Thymus (tissue), 11 donors: ENCODE results near the gene PJA2. TPM values are rescaled to one million over a fixed set of nuclear protein-coding genes. Genes with fewer than 3 reads are reported as not detected.
A peak's percentile ranks its signal among the peaks of the same experiment; 100 is the strongest.

Source experiments
- DNase-seq, 9 donors: peaks; one replicate each; pipeline ENCODE4 v3.0.0-alpha.2; 2013; ENCODE audit warnings: low spot score in 9 of 9, low read depth in 6 of 9, missing footprints in 1 of 9
- H3K27ac ChIP-seq, 2 donors: one replicate each; pipeline ENCODE4 v1.5.1; 2013; ENCODE audit warnings: control low read depth in 1 of 2, low read depth in 1 of 2, low read length in 1 of 2, mild to moderate bottlenecking in 1 of 2, moderate library complexity in 1 of 2
- H3K27me3 ChIP-seq, 2 donors: one replicate each; pipeline ENCODE4 v1.5.1; 2013; ENCODE audit warnings: low read length in 1 of 2; ENCODE audit not compliant: control insufficient read depth in 2 of 2, insufficient read depth in 1 of 2
- H3K36me3 ChIP-seq, 2 donors: one replicate each; pipeline ENCODE4 v1.5.1; 2013; ENCODE audit warnings: low read length in 1 of 2, mild to moderate bottlenecking in 1 of 2, moderate library complexity in 1 of 2; ENCODE audit not compliant: control insufficient read depth in 2 of 2, insufficient read depth in 2 of 2
- H3K4me1 ChIP-seq, 2 donors: one replicate each; pipeline ENCODE4 v1.5.1; 2013; ENCODE audit warnings: low read length in 2 of 2; ENCODE audit not compliant: control insufficient read depth in 2 of 2, insufficient read depth in 2 of 2
- H3K4me3 ChIP-seq, 2 donors: one replicate each; pipeline ENCODE4 v1.5.1; 2013; ENCODE audit warnings: low read length in 2 of 2, control low read depth in 1 of 2, mild to moderate bottlenecking in 1 of 2
- H3K9me3 ChIP-seq, 2 donors: one replicate each; pipeline ENCODE4 v1.5.1; 2013; ENCODE audit warnings: low read length in 1 of 2, mild to moderate bottlenecking in 1 of 2; ENCODE audit not compliant: control insufficient read depth in 2 of 2, insufficient read depth in 1 of 2
- WGBS: extraction: QIAGEN DNeasy Blood & Tissue Kit; methylation state at CpG from one replicate; pipeline ENCODE4 v1.1.7; 2013; 5-methylcytosine and 5-hydroxymethylcytosine counted together
- polyA plus RNA-seq: library from polyadenylated mRNA; stranded (reverse); fragments of 200-250 nt; gene quantifications from one replicate; pipeline ENCODE4 v1.2.3, GENCODE V29; 2013
- total RNA-seq: library from RNA; stranded (reverse); fragments of 120-200 nt; gene quantifications from one replicate; pipeline ENCODE4 v1.2.4, GENCODE V29; 2013
- donor health status: healthy.

Gene PJA2
- total and polyA plus RNA-seq, 2 donors = 47.3 to 53.2 TPM

DNA sequence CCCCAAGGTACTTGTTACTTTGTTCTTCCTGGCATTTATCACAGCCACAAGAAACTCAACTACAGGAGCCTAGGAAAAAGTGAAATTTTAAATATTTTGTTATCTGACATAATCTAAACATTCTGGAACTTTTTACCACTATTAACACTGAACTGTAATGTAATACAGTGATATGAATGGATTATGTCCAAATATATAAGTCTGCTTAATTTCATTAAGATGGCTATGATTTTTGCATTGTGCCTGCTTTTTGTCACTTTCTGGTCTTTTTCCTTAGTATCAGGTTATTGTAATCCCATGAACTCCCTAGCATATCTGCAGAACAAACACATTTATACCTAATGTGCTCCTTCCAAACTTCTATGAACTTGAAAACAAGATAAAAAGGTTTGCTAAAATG is 35.8 kb downstream of the PJA2 start:
- no peaks in the 10 kb centered on the region for H3K4me1 ChIP-seq
- no peak overlapping the region for H3K27ac ChIP-seq
- H3K9me3 ChIP-seq = no peaks in the 10 kb centered on the region
- no peak for DNase-seq
- no peaks in the 10 kb centered on the region for H3K27me3 ChIP-seq
- H3K36me3 ChIP-seq = peaks cover 10 to 22% of the 10 kb centered on the region in 2 donors
- no peak overlapping the region for H3K4me3 ChIP-seq

- no peak for DNase-seq
- H3K4me1 ChIP-seq = no peaks in the 10 kb centered on the region
- WGBS = 95% methylated on average over 2 of the region's 2 CpGs
Measured at GRCh38 chr5:109370343-109370742, 39.4 kb downstream of the PJA2 start.

GRCh38 chr5:109365653-109366052 is 44.1 kb downstream of the PJA2 start:
- Histone ChIP-seq H3K27me3 (no peaks in the 10 kb centered on the region), H3K27ac (no peak overlapping the region), H3K4me1 (no peaks in the 10 kb centered on the region), H3K4me3 (no peak overlapping the region), H3K36me3 (peaks cover 13 to 42% of the 10 kb centered on the region in 2 donors), H3K9me3 (no peaks in the 10 kb centered on the region)
- no peak for DNase-seq

More at GRCh38 chr5:109370343-109370742, 39.4 kb downstream of the PJA2 start:
- H3K9me3 ChIP-seq = no peaks in the 10 kb centered on the region
- peaks cover 9 to 21% of the 10 kb centered on the region in 2 donors for H3K36me3 ChIP-seq
- no peak overlapping the region for H3K4me3 ChIP-seq
- H3K27ac ChIP-seq = no peak overlapping the region
- no peaks in the 10 kb centered on the region for H3K27me3 ChIP-seq

- H3K36me3 ChIP-seq = peaks cover 13 to 46% of the 10 kb centered on the region in 2 donors
- no peaks in the 10 kb centered on the region for H3K27me3 ChIP-seq
- H3K4me3 ChIP-seq = no peak overlapping the region
- DNase-seq = no peak
- 98% methylated on average over 3 of the region's 3 CpGs for WGBS
- H3K27ac ChIP-seq = no peak overlapping the region
- no peaks in the 10 kb centered on the region for H3K9me3 ChIP-seq
- no peaks in the 10 kb centered on the region for H3K4me1 ChIP-seq
Measured at GRCh38 chr5:109364977-109365376, 44.8 kb downstream of the PJA2 start.

GRCh38 chr5:109359642-109360041 is 50.1 kb downstream of the PJA2 start:
- Histone ChIP-seq H3K4me3 (no peak overlapping the region), H3K27ac (no peak overlapping the region), H3K36me3 (peaks cover 11 to 47% of the 10 kb centered on the region in 2 donors), H3K27me3 (no peaks in the 10 kb centered on the region), H3K9me3 (no peaks in the 10 kb centered on the region), H3K4me1 (no peaks in the 10 kb centered on the region)
- WGBS = 98% methylated on average over 3 of the region's 3 CpGs
- DNase-seq = no peak

- WGBS = 97% methylated on average over 2 of the region's 2 CpGs
- DNase-seq = no peak
- Histone ChIP-seq H3K9me3 (no peaks in the 10 kb centered on the region), H3K27ac (no peak overlapping the region), H3K4me3 (no peak overlapping the region), H3K27me3 (no peaks in the 10 kb centered on the region), H3K36me3 (peaks cover 12 to 46% of the 10 kb centered on the region in 2 donors), H3K4me1 (no peaks in the 10 kb centered on the region)
Measured at GRCh38 chr5:109357807-109358206, 52.0 kb downstream of the PJA2 start.

- WGBS = 97% methylated on average over 2 of the region's 2 CpGs
- H3K27me3 ChIP-seq = no peaks in the 10 kb centered on the region
- H3K27ac ChIP-seq = no peak overlapping the region
- peak in 3 of 9 donors; percentile 9 to 47 (median 28) for DNase-seq
- no peaks in the 10 kb centered on the region for H3K9me3 ChIP-seq
- no peak overlapping the region for H3K4me3 ChIP-seq
- H3K4me1 ChIP-seq = no peaks in the 10 kb centered on the region
- peaks cover 8 to 40% of the 10 kb centered on the region in 2 donors for H3K36me3 ChIP-seq
Measured at GRCh38 chr5:109354761-109355160, 55.0 kb downstream of the PJA2 start.

DNA sequence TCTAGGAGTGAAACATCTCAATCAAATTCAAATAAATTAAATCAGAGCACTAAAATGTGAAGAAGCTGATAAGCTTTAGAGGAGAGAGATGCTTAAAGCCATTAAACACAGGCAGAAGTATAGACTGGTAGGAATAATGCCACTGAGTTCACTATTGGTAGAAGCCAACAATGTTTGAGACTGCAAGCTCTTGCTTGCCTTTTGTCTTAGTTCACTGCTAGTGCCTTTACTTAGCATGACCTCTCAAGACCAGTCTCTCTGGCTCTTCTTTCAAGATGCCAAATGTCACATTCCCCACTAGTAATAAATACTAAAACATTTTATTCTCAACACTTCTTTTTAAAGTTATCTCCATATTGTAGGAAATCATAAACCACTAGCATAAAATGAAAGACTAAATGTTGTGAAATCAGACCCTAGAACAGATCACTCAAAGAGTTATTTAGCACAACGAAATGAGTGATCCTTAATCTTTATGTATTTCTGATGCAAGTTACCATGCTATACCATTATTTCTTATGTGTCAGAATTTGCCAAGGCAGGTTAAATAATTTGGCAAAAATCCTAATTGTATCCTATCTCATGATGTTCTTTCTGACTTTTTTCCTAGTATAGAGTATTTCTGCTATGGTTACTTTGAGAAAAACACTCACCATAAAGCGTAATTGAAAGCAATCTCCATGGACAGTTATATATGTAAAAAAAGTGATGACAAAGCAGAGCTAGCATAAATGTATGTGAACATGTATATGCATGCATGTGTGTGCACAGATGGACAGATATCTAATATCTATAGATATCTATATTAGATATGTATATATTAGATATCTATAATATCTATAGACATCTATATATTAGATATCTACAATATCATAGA is 57.5 kb downstream of the PJA2 start:
- WGBS = 96% methylated on average over 2 of the region's 2 CpGs
- Histone ChIP-seq H3K36me3 (peaks cover 10 to 53% of the 10 kb centered on the region in 2 donors), H3K4me3 (no peak overlapping the region), H3K4me1 (no peaks in the 10 kb centered on the region), H3K27ac (no peak overlapping the region), H3K27me3 (no peaks in the 10 kb centered on the region), H3K9me3 (no peaks in the 10 kb centered on the region)
- DNase-seq = peak in 6 of 9 donors; percentile 3 to 53 (median 26)

DNA sequence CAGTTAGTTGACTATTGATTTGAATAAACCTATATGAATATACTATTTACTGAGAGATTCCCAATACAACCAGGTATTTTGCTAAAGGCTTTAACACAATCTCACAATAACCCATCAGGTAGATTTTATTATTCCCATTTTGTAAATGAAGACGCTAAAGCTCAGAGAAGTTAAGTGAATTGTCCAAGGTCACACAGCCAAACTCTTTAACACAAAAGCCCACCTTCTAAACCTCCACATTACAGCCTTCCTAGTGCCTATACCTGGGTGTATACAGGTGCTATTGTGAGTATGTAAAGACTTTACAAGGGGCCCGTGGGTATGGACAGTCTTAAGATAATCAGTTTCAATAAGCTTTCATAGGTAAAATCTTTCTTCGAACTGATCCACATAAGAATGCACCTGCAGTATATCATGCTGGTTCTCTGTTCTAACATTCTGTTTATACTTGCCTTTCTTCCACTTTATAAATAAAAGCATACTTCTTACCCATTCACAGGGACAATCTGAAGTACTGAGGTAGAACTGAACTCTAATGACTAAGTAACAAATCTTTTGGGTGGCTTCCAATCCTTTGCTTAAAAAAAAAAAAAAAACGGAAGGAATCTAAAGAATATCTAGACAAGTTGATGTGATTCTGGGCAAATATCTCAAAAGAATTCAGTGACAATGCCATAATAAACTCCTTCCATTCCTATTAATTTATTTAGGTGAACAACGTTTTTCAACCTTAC is 59.1 kb downstream of the PJA2 start:
- Histone ChIP-seq H3K4me3 (no peak overlapping the region), H3K36me3 (peaks cover 13 to 52% of the 10 kb centered on the region in 2 donors), H3K27me3 (no peaks in the 10 kb centered on the region), H3K27ac (no peak overlapping the region), H3K9me3 (no peaks in the 10 kb centered on the region), H3K4me1 (no peaks in the 10 kb centered on the region)
- no peak for DNase-seq
- WGBS = 96% methylated on average over 5 of the region's 5 CpGs
